Stimulated activated CD4-positive, alpha-beta T cell treated with anti-CD3 and anti-CD28 coated beads, Interleukin-15, amount 100 ng/mL, for 24 hours (primary cell): ENCODE results near the gene ADAP2.
"Not testable (repeated sequence)": the region's sequence is repeated elsewhere in the genome, so short reads cannot be mapped to it uniquely, and the experiment has no call there.

Experiments
- DNase-seq: peaks from one replicate; pipeline ENCODE4 v3.0.0-alpha.2; 2020

Gene ADAP2

GRCh38 chr17:30921544-30922196 lies at the start of gene ADAP2:
Gene ADAP2, plus strand, starts transcription at chr17:30921945. Its CDS starts 70 bp downstream, at chr17:30922015.
- peak; percentile 10 for DNase-seq

- DNase-seq, result no peak
These were observed 35.6 kb upstream of the ADAP2 start for GRCh38 chr17:30886187-30886586.

- DNase-seq, result no peak
These were observed 27.5 kb upstream of the ADAP2 start for GRCh38 chr17:30894236-30894635.

GRCh38 chr17:30897311-30897710 lies 24.4 kb upstream of the ADAP2 start:
- DNase-seq, result no peak

GRCh38 chr17:30905742-30906100 lies 16.0 kb upstream of the ADAP2 start:
- peak; percentile 31 for DNase-seq

GRCh38 chr17:30906101-30906911 lies 15.4 kb upstream of the ADAP2 start, which contains the start of gene TEFM:
Gene TEFM, minus strand, starts transcription at chr17:30906238. Its CDS starts 40 bp downstream, at chr17:30906198.
- peak; percentile 93 for DNase-seq

GRCh38 chr17:30908717-30909420 lies 12.9 kb upstream of the ADAP2 start:
- no peak for DNase-seq

GRCh38 chr17:30910151-30910550 lies 11.6 kb upstream of the ADAP2 start:
- DNase-seq, result not testable (repeated sequence)

- no peak for DNase-seq
These were observed 7.8 kb upstream of the ADAP2 start for GRCh38 chr17:30913955-30914354.

- DNase-seq, result no peak
These were observed 5.7 kb upstream of the ADAP2 start for GRCh38 chr17:30915833-30916611.

GRCh38 chr17:30917050-30917449 lies 4.7 kb upstream of the ADAP2 start:
- DNase-seq, result no peak

- DNase-seq, result no peak
These were observed 1.5 kb upstream of the ADAP2 start for GRCh38 chr17:30920282-30920681.

GRCh38 chr17:30920683-30921543 lies 832 bp upstream of the ADAP2 start:
- no peak for DNase-seq

GRCh38 chr17:30922235-30923030 lies 688 bp downstream of the ADAP2 start:
- DNase-seq, result peak; percentile 15

GRCh38 chr17:30924341-30924740 lies 2.6 kb downstream of the ADAP2 start:
- DNase-seq, result no peak

GRCh38 chr17:30926516-30926915 lies 4.8 kb downstream of the ADAP2 start:
- no peak for DNase-seq

GRCh38 chr17:30927756-30928155 lies 6.0 kb downstream of the ADAP2 start:
- no peak for DNase-seq

GRCh38 chr17:30928584-30928983 lies 6.8 kb downstream of the ADAP2 start:
- DNase-seq, result no peak

GRCh38 chr17:30929081-30929633 lies 7.4 kb downstream of the ADAP2 start:
- no peak for DNase-seq

- not testable (repeated sequence) for DNase-seq
These were observed 8.1 kb downstream of the ADAP2 start for GRCh38 chr17:30929861-30930260.

GRCh38 chr17:30930495-30930894 lies 8.8 kb downstream of the ADAP2 start:
- DNase-seq, result no peak
